ENCODE results near the gene CDC14A.

DNA sequence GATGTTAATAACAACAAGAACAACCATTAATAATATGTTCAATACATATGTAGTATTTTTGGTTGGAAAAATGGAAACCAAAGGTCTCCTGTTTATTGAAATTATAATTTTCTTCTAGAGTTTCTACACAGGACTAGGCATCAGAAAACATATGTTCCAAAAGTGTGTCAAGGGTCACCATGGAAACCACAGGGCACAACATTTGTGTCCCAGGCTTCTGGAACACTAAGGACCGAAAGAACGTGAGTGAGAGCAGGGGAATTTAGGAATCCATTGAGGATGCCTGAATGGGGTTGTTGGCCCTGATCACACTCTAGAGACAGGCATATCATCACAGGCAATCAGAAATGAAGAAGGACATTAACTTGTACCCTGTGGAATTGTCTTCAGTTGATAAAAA lies 7.5 kb upstream of the CDC14A start:
- TF ChIP-seq, protein P1, sequence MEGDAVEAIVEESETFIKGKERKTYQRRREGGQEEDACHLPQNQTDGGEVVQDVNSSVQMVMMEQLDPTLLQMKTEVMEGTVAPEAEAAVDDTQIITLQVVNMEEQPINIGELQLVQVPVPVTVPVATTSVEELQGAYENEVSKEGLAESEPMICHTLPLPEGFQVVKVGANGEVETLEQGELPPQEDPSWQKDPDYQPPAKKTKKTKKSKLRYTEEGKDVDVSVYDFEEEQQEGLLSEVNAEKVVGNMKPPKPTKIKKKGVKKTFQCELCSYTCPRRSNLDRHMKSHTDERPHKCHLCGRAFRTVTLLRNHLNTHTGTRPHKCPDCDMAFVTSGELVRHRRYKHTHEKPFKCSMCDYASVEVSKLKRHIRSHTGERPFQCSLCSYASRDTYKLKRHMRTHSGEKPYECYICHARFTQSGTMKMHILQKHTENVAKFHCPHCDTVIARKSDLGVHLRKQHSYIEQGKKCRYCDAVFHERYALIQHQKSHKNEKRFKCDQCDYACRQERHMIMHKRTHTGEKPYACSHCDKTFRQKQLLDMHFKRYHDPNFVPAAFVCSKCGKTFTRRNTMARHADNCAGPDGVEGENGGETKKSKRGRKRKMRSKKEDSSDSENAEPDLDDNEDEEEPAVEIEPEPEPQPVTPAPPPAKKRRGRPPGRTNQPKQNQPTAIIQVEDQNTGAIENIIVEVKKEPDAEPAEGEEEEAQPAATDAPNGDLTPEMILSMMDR (IDR thresholded peaks at IDR 0.05): no peak
- TF ChIP-seq, protein P2, sequence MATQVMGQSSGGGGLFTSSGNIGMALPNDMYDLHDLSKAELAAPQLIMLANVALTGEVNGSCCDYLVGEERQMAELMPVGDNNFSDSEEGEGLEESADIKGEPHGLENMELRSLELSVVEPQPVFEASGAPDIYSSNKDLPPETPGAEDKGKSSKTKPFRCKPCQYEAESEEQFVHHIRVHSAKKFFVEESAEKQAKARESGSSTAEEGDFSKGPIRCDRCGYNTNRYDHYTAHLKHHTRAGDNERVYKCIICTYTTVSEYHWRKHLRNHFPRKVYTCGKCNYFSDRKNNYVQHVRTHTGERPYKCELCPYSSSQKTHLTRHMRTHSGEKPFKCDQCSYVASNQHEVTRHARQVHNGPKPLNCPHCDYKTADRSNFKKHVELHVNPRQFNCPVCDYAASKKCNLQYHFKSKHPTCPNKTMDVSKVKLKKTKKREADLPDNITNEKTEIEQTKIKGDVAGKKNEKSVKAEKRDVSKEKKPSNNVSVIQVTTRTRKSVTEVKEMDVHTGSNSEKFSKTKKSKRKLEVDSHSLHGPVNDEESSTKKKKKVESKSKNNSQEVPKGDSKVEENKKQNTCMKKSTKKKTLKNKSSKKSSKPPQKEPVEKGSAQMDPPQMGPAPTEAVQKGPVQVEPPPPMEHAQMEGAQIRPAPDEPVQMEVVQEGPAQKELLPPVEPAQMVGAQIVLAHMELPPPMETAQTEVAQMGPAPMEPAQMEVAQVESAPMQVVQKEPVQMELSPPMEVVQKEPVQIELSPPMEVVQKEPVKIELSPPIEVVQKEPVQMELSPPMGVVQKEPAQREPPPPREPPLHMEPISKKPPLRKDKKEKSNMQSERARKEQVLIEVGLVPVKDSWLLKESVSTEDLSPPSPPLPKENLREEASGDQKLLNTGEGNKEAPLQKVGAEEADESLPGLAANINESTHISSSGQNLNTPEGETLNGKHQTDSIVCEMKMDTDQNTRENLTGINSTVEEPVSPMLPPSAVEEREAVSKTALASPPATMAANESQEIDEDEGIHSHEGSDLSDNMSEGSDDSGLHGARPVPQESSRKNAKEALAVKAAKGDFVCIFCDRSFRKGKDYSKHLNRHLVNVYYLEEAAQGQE (IDR thresholded peaks at IDR 0.05; ENCODE audit: insufficient read depth in 1 of 2, low read depth in 2 of 2, low read length in 1 of 2): no peak
- TF ChIP-seq POLR2AphosphoS5 (IDR thresholded peaks at IDR 0.05; ENCODE audit: low read depth, low read length) (no peak), TCF7L2 (IDR thresholded peaks at IDR 0.05; ENCODE audit: low read depth, low read length) (no peak)
